Measurements from ENCODE around the gene BEGAIN. TPM values are rescaled to one million over a fixed set of nuclear protein-coding genes. Genes with fewer than 3 reads are reported as not detected.
A peak's percentile ranks its signal among the peaks of the same experiment; 100 is the strongest.

The BEGAIN gene
- total RNA-seq, 1 donor from 2014 or later = 7.0 TPM

DNA sequence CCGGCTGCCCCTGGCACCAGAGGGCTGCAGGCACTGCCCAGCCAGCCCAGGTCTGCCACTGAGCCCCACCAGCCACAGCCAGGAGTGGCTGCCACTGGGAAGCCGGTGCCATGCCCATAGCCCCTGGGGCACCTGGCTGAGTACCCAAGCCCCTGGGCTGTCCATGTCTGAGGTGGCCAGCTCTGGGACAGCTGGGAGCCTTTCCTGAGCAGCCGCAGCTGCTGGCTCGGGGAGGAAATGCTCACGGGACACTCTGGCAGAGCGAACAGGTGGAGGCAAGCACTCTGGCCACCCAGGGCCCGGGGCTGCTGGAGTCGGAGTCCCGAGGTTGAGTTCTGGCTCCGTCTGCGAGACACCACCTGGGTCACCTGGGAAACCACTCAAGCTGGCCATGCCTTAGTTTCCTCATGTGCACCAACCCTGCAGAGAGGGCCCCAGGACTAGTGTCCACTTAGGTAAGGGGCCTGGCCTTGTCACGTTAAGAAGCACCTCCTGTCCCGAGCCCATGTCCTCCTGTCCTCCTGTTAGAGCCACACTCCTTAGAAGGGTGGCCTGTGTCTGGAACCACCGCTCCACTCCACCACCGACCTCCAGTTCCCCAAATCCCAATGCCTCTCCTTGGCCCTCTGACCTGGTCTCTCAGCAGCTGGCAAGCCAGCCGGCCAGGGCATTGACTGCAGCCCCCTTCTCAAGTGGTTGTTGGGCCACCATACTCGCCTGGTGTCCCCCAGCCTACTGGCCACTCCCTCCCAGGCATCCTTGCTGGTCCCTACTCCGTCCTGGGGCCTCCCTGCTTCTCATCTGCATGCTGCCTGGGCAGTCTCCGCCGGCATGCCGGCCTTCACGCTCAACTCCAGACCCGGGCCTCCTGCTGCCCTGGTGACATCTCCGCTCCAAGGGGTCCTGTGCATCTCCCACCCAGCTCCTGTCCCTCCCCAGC lies 45.3 kb downstream of the BEGAIN start:
- Mint-ChIP-seq H3K4me3 (ENCODE audit: unreplicated experiment) (no peak overlapping the region), H3K27ac (ENCODE audit: unreplicated experiment) (no peak overlapping the region), H3K9me3 (ENCODE audit: unreplicated experiment) (no peaks in the 10 kb centered on the region), H3K4me1 (ENCODE audit: low read depth, unreplicated experiment) (peaks cover 3% of the 10 kb centered on the region), H3K36me3 (ENCODE audit: unreplicated experiment) (no peaks in the 10 kb centered on the region), H3K27me3 (ENCODE audit: unreplicated experiment) (peaks cover 7% of the 10 kb centered on the region)
- TF ChIP-seq, protein P1, sequence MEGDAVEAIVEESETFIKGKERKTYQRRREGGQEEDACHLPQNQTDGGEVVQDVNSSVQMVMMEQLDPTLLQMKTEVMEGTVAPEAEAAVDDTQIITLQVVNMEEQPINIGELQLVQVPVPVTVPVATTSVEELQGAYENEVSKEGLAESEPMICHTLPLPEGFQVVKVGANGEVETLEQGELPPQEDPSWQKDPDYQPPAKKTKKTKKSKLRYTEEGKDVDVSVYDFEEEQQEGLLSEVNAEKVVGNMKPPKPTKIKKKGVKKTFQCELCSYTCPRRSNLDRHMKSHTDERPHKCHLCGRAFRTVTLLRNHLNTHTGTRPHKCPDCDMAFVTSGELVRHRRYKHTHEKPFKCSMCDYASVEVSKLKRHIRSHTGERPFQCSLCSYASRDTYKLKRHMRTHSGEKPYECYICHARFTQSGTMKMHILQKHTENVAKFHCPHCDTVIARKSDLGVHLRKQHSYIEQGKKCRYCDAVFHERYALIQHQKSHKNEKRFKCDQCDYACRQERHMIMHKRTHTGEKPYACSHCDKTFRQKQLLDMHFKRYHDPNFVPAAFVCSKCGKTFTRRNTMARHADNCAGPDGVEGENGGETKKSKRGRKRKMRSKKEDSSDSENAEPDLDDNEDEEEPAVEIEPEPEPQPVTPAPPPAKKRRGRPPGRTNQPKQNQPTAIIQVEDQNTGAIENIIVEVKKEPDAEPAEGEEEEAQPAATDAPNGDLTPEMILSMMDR (IDR thresholded peaks at IDR 0.05; ENCODE audit: partially characterized antibody, unreplicated experiment) = no peak
- DNase-seq = peak; percentile 43

DNA sequence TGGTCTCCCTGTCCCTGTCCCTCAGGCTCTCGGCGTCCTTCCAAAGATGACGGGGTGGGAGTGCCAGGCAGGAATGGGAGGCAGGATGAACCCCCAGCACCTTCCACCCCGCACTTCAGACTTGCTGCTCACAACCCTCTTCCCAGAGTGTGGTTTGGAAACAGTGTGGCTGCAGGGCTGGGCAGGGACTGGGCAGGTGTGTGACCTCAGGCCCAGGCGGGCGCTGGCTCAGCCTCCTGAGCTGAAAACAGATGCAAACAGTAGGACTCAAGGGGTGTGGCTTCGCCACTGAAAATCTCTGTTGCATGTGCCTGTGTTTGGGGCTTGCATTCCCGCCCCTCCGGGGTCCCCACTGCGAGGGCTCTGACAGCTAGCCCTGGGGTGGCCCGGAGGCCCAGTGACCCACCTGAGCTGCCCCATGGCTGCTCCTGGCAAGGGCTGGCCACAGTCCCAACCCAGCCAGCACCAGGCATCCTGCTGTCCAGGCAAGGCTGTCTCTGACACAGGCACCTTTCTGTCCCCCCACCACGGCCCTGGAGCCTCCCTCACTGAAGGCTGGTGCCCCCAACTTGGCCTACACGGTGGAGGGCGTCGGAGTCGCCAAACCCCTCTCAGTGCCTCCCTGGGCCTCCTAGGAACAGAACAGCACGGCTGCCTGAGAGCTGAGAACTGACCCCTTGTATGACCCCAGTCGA lies 46.1 kb downstream of the BEGAIN start:
- DNase-seq = no peak
- H3K27ac Mint-ChIP-seq (ENCODE audit: unreplicated experiment) = no peak overlapping the region
- H3K4me3 Mint-ChIP-seq (ENCODE audit: unreplicated experiment) = no peak overlapping the region
- H3K27me3 Mint-ChIP-seq (ENCODE audit: unreplicated experiment) = peaks cover 7% of the 10 kb centered on the region
- TF ChIP-seq, protein P1 (IDR thresholded peaks at IDR 0.05; ENCODE audit: partially characterized antibody, unreplicated experiment) = no peak
- H3K9me3 Mint-ChIP-seq (ENCODE audit: unreplicated experiment) = no peaks in the 10 kb centered on the region
- H3K4me1 Mint-ChIP-seq (ENCODE audit: low read depth, unreplicated experiment) = peaks cover 3% of the 10 kb centered on the region
- H3K36me3 Mint-ChIP-seq (ENCODE audit: unreplicated experiment) = no peaks in the 10 kb centered on the region

- peaks cover 7% of the 10 kb centered on the region for H3K27me3 Mint-ChIP-seq (ENCODE audit: unreplicated experiment)
- H3K9me3 Mint-ChIP-seq (ENCODE audit: unreplicated experiment) = peaks cover 2% of the 10 kb centered on the region
- H3K4me3 Mint-ChIP-seq (ENCODE audit: unreplicated experiment) = no peak overlapping the region
- peak; percentile 76 for DNase-seq
- H3K27ac Mint-ChIP-seq (ENCODE audit: unreplicated experiment) = no peak overlapping the region
- H3K4me1 Mint-ChIP-seq (ENCODE audit: low read depth, unreplicated experiment) = peaks cover 2% of the 10 kb centered on the region
- TF ChIP-seq, protein P1 (IDR thresholded peaks at IDR 0.05; ENCODE audit: partially characterized antibody, unreplicated experiment) = peak; percentile 53
- no peaks in the 10 kb centered on the region for H3K36me3 Mint-ChIP-seq (ENCODE audit: unreplicated experiment)
Observed at GRCh38 chr14:100540141-100540925, 46.9 kb downstream of the BEGAIN start.

DNA sequence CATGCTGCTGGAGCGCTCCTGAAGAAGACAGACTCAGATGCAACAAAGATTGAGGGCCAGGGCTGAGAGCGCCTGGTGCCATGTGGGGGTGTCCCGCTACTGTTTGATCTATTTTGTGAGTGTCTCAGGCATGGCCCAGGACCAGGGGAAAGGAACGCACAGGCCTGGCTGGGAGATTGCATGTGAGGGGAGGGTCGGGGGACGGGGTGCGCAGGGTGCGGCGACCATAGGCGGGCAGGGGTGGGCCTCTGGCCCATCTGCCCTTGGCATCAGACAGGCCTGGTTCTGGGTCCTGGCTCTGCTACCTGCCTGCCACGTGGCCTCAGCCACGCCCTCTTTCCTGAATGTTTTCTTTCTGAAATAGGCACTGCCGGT lies 47.5 kb downstream of the BEGAIN start:
- H3K27ac Mint-ChIP-seq (ENCODE audit: unreplicated experiment) = no peak overlapping the region
- H3K36me3 Mint-ChIP-seq (ENCODE audit: unreplicated experiment) = no peaks in the 10 kb centered on the region
- peaks cover 2% of the 10 kb centered on the region for H3K9me3 Mint-ChIP-seq (ENCODE audit: unreplicated experiment)
- TF ChIP-seq, protein P1 (IDR thresholded peaks at IDR 0.05; ENCODE audit: partially characterized antibody, unreplicated experiment) = no peak
- H3K27me3 Mint-ChIP-seq (ENCODE audit: unreplicated experiment) = peaks cover 7% of the 10 kb centered on the region
- peak; percentile 12 for DNase-seq
- H3K4me3 Mint-ChIP-seq (ENCODE audit: unreplicated experiment) = no peak overlapping the region
- H3K4me1 Mint-ChIP-seq (ENCODE audit: low read depth, unreplicated experiment) = no peaks in the 10 kb centered on the region
